HUES6 (cell line): ENCODE measurements around the gene SLC8A1.

Experiments
- H3K27ac ChIP-seq: 2 replicates; pipeline ENCODE4 v1.7.0; 2013; ENCODE audit warnings: low read depth, mild to moderate bottlenecking, low read length, inconsistent platforms
- H3K27me3 ChIP-seq: 2 replicates; pipeline ENCODE4 v1.6.1; 2013; ENCODE audit warnings: low read length; ENCODE audit not compliant: control insufficient read depth, insufficient read depth
- H3K36me3 ChIP-seq: 2 replicates; pipeline ENCODE4 v1.6.1; 2013; ENCODE audit warnings: low read length; ENCODE audit not compliant: control insufficient read depth, insufficient read depth
- H3K4me1 ChIP-seq: 2 replicates; pipeline ENCODE4 v1.6.1; 2013; ENCODE audit warnings: low read length; ENCODE audit not compliant: control insufficient read depth, insufficient read depth
- H3K4me3 ChIP-seq: 2 replicates; pipeline ENCODE4 v1.5.1; 2013; ENCODE audit warnings: low read depth, low read length
- H3K9ac ChIP-seq: one replicate; pipeline ENCODE4 v1.6.1; 2013; ENCODE audit warnings: mild to moderate bottlenecking, low read length
- H3K9me3 ChIP-seq: 2 replicates; pipeline ENCODE4 v1.6.1; 2013; ENCODE audit warnings: low read depth, low read length; ENCODE audit not compliant: control insufficient read depth, insufficient read depth

Gene SLC8A1

GRCh38 chr2:40123746-40124145 lies 328.1 kb downstream of the SLC8A1 start:
- no peaks in the 10 kb centered on the region for H3K36me3 ChIP-seq
- no peaks in the 10 kb centered on the region for H3K27me3 ChIP-seq
- no peaks in the 10 kb centered on the region for H3K4me1 ChIP-seq
- no peak overlapping the region for H3K9ac ChIP-seq
- no peaks in the 10 kb centered on the region for H3K9me3 ChIP-seq
- no peak overlapping the region for H3K4me3 ChIP-seq
- H3K27ac ChIP-seq: no peak overlapping the region

GRCh38 chr2:40123326-40123725 lies 328.6 kb downstream of the SLC8A1 start:
- H3K4me1 ChIP-seq: no peaks in the 10 kb centered on the region
- H3K4me3 ChIP-seq: no peak overlapping the region
- H3K9ac ChIP-seq: no peak overlapping the region
- H3K9me3 ChIP-seq: no peaks in the 10 kb centered on the region
- H3K36me3 ChIP-seq: no peaks in the 10 kb centered on the region
- H3K27me3 ChIP-seq: no peaks in the 10 kb centered on the region
- no peak overlapping the region for H3K27ac ChIP-seq

- Histone ChIP-seq H3K9ac (no peak overlapping the region), H3K4me3 (no peak overlapping the region), H3K27me3 (no peaks in the 10 kb centered on the region), H3K4me1 (no peaks in the 10 kb centered on the region), H3K27ac (no peak overlapping the region), H3K36me3 (no peaks in the 10 kb centered on the region), H3K9me3 (no peaks in the 10 kb centered on the region)
Observed at GRCh38 chr2:40120957-40121356, 330.9 kb downstream of the SLC8A1 start.

GRCh38 chr2:40120026-40120425 lies 331.9 kb downstream of the SLC8A1 start:
- Histone ChIP-seq H3K27me3 (no peaks in the 10 kb centered on the region), H3K27ac (no peak overlapping the region), H3K9ac (no peak overlapping the region), H3K4me3 (no peak overlapping the region), H3K4me1 (no peaks in the 10 kb centered on the region), H3K9me3 (no peaks in the 10 kb centered on the region), H3K36me3 (no peaks in the 10 kb centered on the region)

- Histone ChIP-seq H3K36me3 (no peaks in the 10 kb centered on the region), H3K4me3 (no peak overlapping the region), H3K9me3 (no peaks in the 10 kb centered on the region)
Observed at GRCh38 chr2:40118622-40119021, 333.3 kb downstream of the SLC8A1 start.

GRCh38 chr2:40115894-40116293 lies 336.0 kb downstream of the SLC8A1 start:
- no peak overlapping the region for H3K9ac ChIP-seq
- no peak overlapping the region for H3K27ac ChIP-seq
- H3K27me3 ChIP-seq: no peaks in the 10 kb centered on the region
- H3K36me3 ChIP-seq: no peaks in the 10 kb centered on the region
- no peak overlapping the region for H3K4me3 ChIP-seq
- no peaks in the 10 kb centered on the region for H3K4me1 ChIP-seq
- H3K9me3 ChIP-seq: no peaks in the 10 kb centered on the region

More at GRCh38 chr2:40118622-40119021, 333.3 kb downstream of the SLC8A1 start:
- Histone ChIP-seq H3K9ac (no peak overlapping the region), H3K27ac (no peak overlapping the region), H3K4me1 (no peaks in the 10 kb centered on the region), H3K27me3 (no peaks in the 10 kb centered on the region)

GRCh38 chr2:40115348-40115747 lies 336.5 kb downstream of the SLC8A1 start:
- H3K27ac ChIP-seq: no peak overlapping the region
- H3K36me3 ChIP-seq: no peaks in the 10 kb centered on the region
- H3K9ac ChIP-seq: no peak overlapping the region
- H3K9me3 ChIP-seq: no peaks in the 10 kb centered on the region
- H3K27me3 ChIP-seq: no peaks in the 10 kb centered on the region
- H3K4me1 ChIP-seq: no peaks in the 10 kb centered on the region
- H3K4me3 ChIP-seq: no peak overlapping the region

GRCh38 chr2:40113997-40114396 lies 337.9 kb downstream of the SLC8A1 start:
- H3K27ac ChIP-seq: no peak overlapping the region
- no peaks in the 10 kb centered on the region for H3K27me3 ChIP-seq
- H3K9ac ChIP-seq: no peak overlapping the region
- H3K36me3 ChIP-seq: no peaks in the 10 kb centered on the region
- no peak overlapping the region for H3K4me3 ChIP-seq
- no peaks in the 10 kb centered on the region for H3K4me1 ChIP-seq
- no peaks in the 10 kb centered on the region for H3K9me3 ChIP-seq

GRCh38 chr2:40113272-40113968 lies 338.5 kb downstream of the SLC8A1 start:
- Histone ChIP-seq H3K27me3 (no peaks in the 10 kb centered on the region), H3K4me3 (no peak overlapping the region), H3K27ac (no peak overlapping the region), H3K36me3 (no peaks in the 10 kb centered on the region), H3K9ac (no peak overlapping the region), H3K4me1 (no peaks in the 10 kb centered on the region), H3K9me3 (no peaks in the 10 kb centered on the region)

- no peaks in the 10 kb centered on the region for H3K27me3 ChIP-seq
- H3K36me3 ChIP-seq: no peaks in the 10 kb centered on the region
- H3K27ac ChIP-seq: no peak overlapping the region
- H3K9me3 ChIP-seq: no peaks in the 10 kb centered on the region
- no peak overlapping the region for H3K9ac ChIP-seq
- no peaks in the 10 kb centered on the region for H3K4me1 ChIP-seq
- no peak overlapping the region for H3K4me3 ChIP-seq
Observed at GRCh38 chr2:40109381-40109780, 342.5 kb downstream of the SLC8A1 start.

GRCh38 chr2:40108851-40109250 lies 343.0 kb downstream of the SLC8A1 start:
- no peaks in the 10 kb centered on the region for H3K9me3 ChIP-seq
- H3K9ac ChIP-seq: no peak overlapping the region
- H3K4me3 ChIP-seq: no peak overlapping the region
- no peaks in the 10 kb centered on the region for H3K27me3 ChIP-seq
- H3K27ac ChIP-seq: no peak overlapping the region
- H3K4me1 ChIP-seq: no peaks in the 10 kb centered on the region; the same call in 1 of the 2 replicates
- no peaks in the 10 kb centered on the region for H3K36me3 ChIP-seq
